HG03432 (cell line): Measurements from ENCODE around the gene ARNT2.

Experiments used
- ATAC-seq: cut with Tn5 transposase; IDR thresholded peaks from one replicate; pipeline ENCODE4 v1.9.1; 2021; ENCODE audit warnings: mild to moderate bottlenecking, moderate library complexity; ENCODE audit not compliant: unreplicated experiment

The ARNT2 gene

DNA sequence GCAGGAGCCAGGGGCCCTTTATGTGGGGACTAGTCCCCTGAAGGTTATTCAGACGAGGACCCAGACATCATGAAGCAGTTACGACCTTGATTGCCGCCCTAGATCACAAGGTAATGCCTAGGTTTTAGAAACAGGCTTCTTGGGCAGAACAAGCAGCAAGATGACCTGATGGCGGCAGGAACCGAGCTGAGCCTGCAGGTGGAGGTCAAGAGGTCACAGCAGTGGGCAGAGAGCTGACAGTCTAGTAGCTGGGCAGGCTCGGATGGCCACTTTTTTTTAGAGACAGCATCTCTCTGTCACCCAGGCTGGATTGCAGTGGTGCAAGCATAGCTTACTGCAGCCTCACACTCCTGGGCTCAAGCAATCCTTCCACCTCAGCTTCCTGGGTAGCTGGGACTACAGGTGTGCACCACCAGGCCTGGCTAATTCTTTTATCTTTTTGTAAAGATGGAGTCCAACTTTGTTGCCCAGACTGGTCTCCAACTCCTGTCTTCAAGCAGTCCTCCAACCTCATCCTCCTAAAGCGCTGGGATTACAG lies 207.4 kb downstream of the ARNT2 start:
- no peak for ATAC-seq

DNA sequence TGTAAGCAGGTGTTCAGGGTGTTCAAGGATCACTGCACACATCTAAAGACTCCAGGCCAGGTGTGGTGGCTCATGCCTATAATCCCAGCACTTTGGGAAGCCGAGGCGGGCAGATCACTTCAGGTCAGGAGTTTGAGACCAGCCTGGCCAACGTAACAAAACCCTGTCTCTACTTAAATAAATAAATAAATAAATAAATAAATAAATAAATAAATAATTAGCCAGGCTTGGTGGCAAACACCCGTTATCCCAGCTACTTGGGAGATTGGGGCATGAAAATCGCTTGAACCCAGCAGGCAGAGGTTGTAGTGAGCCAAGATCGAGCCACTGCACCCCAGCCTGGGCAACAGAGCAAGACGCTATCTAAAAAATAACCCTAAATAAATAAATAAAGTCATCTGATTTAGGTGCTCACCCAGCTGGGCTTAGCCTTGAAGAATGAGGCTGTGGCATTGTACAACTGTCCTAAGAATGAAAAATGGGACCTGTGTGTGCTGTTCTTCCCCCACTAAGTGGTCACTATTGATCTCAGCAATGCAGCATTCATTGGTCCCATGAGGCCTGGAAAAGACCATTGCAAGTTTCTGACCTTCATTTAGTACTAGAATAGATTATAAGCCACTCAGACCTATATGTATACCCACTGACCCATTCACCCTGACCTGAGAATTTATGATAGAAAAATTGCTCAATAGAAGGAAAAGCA lies 208.1 kb downstream of the ARNT2 start:
- ATAC-seq, result no peak

DNA sequence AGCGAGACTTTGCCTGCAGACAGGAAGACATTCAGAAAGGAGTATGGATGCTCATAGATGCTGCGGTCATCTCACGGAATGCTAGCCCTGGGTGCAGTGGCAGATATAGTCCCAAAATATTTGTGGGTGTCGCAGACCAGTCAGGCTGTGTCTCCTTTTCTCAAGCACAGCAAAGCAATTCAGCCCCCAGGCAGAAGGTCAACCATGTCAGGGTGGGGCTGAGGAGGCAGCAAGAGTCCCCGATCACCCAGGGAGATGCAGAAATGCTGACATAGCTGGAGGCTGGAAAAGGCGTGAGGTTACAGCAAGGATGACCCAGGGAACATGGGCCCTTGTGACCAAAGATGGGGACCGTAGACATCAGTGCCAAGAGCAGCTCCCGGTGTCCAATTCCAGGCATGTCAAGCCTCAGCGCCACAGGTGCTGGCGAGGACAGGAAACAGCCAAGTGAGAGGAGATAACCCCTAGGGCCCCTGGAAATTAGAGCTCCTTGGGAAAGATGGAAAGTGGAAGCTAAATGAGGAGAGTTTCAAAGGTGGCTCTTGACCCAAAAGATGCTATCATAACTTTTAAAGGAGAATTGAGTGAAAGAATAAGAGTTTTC lies 209.7 kb downstream of the ARNT2 start:
- no peak for ATAC-seq

DNA sequence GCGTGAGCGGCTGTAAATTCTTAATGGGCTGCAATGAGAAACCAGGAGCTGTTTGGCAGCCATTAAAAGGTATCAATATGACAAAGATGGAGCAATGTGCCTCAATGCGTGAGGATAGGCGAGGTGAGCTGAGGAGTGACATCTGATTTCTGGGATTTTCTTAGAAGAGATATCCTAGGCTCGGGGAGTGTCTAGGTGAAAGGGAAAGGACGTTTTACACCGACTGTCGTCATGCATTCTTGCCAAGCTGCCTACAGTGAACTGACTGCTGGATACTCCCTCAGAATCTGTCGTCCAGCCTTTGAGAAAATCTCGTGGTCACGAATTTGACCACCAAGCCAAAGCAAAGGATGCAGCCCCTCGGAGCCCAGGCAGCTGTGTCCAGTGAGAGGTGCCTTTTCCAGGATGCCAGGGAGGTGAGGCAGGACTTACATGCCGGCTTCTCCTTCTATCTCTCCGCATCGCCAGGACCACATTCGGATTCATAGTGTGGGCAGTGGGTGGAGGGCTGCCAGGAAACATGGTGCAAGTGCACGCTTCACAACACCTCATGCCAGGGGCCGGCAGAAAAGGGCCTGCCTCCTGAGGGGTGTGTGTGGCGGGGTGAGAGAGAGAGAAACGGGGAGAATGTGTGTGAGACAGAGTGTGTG lies 210.7 kb downstream of the ARNT2 start:
- no peak for ATAC-seq

DNA sequence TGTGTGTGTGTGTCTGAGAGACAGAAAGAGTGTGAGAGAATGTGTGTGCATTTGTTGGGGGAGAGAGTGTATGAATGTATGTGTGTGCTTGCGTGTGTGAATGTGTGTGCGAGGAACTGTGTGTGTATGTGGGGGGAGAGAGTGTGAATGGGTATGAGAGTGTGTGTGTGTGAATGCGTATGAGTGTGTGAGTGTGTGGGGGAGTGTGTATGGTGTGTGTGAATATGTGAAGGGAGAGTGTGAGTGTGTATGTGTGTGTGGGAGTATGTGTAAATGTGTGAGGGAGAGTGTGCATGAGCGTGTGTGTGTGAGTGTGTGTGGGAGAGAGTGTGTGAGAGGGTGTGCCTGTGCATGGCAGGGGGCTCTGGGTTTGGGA lies 211.2 kb downstream of the ARNT2 start:
- ATAC-seq, result no peak

DNA sequence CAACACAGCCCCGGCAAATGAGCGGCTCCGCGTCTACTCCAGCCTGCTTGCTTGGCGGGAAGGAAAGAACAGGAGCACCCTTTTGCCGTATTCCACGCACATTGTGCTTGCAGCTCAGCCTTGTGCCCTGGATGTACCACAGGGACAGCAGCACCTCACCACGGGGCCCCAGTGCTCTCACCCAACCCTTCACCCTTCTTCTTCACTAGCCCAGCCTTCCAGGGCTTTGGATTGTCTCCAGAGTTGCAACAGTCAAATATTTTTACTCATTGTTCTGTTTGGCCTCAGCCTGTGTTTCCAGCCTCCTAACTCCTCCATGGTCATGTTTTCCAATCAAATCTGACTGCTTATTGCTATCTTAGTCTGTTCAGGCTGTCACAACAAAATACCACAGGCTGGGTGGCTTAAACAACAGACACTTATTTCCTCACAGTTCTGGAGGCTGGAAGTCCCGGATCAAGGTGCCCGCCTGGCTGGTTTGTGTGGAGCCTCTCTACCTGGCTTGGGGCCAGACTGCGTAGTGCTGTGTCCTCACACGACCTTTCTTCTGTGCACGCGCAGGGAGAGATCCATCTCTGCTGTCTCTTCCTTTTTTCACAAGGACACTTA lies 211.7 kb downstream of the ARNT2 start:
- no peak for ATAC-seq

DNA sequence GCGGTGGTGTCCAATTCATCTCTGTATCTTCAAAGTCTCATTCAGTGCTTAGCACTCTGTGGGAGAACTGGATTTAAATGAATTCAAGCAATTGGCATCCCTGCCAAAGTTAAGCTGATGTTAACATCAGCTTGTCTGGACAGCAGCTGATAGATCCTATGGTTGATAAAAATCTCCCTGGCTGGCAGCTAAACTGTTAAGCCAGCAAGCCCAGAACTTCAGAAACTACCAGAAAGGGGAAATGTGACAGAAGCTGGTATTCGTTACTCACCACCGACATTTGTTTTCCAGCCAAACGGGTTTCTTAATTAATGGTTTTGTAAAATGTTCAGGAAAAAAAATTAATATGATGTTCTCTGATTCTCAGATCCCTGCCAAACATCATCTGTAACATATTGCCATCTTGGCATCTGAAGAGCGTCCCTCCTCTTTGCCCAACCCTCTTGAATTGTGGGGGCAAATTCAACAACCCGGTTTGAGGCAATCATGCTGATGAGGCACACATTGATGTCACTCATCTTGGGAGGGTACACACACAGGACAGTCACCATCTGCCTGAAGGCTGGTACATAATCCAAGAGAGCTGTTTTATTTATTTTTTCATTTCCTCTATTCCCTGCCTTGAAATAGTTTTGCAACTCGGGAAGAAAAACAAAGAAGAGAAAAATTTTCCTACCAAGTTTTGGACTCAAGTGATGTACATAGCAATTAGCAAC lies 214.7 kb downstream of the ARNT2 start:
- ATAC-seq, result no peak

DNA sequence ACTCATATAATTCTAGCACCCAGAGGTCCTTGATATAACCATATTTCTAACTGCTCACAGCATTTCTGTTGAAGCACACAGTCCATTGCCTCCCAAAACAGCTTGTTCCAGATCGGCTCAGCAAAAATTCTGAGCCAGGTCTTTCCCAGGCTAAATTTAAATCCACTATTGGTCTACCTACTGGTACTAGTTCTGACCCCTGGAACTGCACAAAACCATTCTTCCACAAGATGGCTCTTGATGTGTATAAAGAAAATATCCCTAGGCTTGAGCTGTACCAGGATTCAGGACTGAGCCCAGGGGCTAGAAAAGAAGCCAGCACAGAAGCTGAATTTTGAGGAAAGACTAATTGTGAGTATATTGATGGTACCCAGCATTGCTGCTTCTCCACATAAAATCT lies 215.5 kb downstream of the ARNT2 start:
- no peak for ATAC-seq

DNA sequence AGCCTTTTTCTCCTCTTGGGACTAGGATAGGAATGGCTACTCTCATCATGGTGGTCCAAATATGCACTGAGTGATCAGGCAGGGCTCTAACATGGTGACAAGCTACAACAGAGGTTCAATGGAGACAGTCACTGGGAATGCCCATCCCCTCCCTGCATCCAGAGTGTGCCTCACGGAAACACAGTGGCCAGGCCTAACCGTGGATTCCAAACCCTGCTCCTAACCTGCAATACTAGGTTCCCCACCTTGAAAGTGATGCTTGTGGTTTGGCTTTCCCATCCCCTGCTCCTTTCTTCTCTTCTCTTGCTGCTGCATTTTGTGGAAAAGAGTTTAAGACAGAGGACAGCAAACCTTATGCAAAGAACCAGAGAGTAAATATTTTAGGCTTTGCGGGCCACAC lies 216.0 kb downstream of the ARNT2 start:
- ATAC-seq, result no peak

DNA sequence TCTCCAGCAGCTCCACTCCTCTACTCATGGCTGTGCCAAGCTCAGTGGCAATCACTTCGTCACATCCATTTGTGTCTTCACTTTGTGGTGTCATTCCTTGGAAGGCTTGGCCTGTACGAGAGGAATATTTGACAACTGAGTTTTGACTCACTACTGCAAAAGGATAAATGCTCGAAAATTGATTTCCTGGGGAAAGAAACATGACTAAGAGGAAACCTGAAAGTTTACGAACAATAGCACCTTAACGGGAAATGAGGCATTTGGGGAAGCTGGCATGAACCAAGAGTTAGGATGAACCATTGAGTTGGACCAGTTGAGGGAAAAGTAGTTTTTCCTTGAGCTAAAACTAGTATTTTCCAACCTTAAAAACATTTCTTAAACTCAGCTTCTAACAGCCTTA lies 216.7 kb downstream of the ARNT2 start:
- no peak for ATAC-seq

DNA sequence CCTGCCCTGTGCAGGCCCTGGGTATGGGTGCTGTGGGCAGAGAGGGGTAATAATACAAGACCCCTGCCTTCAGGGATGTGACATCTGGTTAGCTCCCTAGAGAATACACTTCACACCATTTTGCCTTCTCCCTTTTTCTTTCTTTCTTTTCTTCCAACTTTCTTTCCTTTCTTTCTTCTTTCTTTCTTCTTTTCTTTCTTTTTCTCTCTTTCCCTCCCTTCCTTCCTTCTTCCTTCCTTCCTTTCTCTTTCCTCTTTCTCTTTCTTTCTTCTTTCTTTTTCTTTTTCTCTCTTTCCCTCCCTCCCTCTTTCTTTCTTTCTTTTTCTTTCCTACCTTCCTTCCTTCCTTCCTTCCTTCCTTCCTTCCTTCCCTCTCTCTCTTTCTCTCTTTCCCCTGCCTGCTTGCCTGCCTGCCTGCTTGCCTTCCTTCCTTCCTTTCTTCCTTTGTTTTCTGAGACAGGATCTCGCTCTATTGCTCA lies 222.5 kb downstream of the ARNT2 start:
- no peak for ATAC-seq

DNA sequence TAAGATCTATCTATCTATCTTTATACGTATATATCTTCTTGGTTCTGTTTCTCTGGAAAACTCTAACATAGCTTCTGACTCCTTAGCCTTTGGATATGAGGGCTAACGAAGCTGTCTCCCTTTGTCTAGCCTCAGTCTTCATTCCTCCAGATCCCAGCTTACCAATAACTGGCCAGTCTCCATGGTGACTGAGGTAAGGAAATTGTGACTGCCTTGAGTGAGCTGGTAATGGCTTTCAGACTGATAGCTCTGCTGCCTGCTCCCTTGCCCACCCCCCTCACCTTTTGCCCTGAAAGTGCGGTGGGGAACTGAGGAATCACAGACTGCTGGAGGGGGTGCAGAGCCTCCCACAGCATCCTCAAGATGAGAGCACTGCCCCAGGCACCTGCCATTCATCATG lies 225.2 kb downstream of the ARNT2 start:
- ATAC-seq, result no peak

DNA sequence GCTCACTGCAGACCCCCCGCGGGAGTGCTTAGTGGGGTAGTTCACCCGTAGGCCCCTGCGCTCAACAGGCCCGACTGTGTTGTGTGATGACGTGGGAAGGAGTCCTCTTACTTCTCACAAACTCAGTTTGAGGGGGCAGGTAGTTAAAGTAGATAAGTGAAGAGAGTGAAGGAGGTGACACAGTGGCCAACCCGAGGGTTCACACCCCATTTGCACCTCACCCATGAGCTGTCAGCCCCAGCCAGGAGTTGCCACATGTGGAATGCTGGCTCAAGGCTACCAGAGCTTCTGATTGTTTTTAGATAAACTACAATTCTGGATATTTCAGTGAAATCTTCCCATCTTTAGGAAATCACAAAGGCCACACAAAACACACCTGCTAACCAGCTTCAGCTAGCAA lies 226.8 kb downstream of the ARNT2 start:
- ATAC-seq, result no peak

DNA sequence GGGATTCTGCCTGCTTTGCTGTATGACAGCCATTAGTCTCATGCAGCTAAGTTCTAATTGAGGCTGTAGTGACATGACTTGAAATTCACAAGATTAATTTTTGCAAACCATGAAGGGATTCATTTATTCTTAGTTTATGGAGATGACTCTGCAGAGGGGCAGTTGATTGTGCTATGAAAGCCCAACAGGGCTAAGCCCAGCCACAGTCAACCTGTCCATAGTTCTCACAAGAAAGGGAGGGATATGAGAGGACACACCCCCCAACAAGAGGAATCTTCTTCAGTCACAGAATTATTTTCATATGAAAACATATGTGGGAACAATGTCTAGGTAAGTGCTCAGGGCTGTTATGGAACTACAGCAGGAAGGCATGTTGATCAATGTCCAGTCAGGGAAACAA lies 229.0 kb downstream of the ARNT2 start:
- ATAC-seq, result no peak

DNA sequence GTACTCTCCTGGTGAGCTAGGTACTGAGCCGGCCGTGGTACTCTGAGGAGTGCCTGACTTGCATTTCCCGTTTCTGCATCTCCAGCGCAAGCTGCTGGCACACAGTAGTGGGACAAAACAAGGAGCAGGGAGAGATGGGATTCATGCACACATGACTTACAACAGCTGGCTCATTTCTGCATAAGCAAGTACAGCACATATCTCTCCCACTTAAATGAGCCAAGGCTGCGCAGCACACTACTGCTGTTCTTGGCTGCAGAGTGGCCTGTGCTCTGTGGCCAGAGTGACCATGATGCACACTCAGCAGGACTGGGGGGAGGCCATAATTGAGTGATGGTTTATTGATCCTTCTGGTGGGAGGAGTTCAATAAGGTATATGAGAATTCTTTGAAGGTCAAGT lies 231.8 kb downstream of the ARNT2 start:
- ATAC-seq, result no peak

DNA sequence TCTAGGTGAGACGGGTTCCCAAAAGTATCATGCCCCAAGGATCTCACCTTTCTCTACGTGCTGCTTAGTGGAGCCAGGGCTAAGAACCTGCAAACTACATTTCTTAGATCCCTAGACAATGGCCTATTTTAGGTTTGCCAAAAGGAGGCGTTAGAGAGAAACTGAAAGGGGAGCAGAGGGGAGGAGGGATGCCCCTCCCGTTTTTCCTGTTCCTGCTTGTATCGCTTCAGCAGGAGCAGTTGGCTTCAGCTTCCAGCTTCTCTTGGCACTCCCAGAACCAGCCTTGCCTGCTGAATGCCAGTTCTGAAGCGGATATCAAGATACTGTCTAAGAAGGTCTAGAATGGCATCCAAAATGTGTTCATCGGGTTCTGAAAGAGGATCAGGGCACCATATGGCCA lies 232.5 kb downstream of the ARNT2 start:
- no peak for ATAC-seq

DNA sequence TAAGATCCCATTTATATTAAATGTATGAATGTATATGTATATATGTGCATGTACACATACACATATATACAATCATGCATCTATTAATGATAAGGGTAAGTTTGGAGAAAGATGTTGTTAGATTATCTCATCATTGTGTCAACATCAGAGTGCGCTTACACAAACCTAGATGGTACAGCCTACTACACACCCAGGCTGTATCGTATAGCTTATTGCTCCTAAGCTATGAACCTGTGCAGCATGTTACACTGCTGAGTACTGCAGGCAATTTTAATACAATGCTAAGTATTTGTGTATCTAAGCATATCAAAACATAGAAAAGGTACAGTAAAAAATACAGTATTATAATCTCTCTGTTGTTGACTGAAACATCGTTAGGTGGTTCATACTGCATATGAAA lies 233.6 kb downstream of the ARNT2 start:
- no peak for ATAC-seq

DNA sequence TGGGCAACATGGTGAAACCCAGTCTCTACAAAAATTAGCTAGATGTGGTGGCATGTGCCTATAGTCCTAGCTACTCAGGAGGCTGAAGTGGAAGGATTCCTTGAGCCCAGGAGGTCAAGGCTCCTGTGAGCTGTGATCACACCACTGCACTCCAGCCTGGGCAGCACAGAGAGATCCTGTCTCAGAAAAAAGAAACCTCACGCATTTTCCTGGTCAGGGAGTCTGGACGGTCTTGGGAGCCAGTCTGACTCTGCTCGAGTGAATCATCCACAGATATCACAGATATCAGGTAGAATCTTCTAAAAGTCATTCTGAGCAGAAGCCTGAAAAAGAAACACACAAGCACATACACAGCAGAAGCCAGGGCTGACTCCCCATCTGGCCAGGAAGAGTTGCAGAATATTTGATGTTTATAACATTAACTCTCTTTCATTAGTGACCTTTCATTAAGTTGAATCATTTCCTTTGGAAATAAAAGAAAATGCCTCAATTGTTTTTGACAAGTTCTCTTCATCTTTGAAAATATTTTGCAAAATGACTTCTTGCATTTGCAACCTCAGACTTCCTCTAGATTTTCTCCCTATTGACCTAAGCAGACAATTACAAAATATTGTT lies 234.5 kb downstream of the ARNT2 start:
- ATAC-seq, result no peak

DNA sequence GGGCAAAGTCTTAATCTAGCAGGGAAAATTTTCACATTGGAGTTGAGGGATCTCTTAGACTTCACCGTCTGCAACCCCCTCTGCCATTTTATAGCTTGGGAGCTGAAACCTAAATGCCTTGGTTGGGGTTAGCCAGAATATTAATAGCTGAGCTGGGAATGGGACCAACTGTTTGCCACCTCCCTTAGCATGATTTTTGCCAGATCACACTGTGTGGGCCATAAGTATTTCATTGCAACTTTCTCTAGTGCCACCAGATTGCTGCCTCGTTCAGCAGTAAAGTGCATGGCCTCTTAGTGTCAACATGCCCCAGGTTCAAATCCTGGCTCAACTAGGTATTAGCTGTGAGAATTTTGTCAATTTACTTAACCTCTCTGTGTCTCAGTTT lies 235.0 kb downstream of the ARNT2 start:
- ATAC-seq, result no peak

DNA sequence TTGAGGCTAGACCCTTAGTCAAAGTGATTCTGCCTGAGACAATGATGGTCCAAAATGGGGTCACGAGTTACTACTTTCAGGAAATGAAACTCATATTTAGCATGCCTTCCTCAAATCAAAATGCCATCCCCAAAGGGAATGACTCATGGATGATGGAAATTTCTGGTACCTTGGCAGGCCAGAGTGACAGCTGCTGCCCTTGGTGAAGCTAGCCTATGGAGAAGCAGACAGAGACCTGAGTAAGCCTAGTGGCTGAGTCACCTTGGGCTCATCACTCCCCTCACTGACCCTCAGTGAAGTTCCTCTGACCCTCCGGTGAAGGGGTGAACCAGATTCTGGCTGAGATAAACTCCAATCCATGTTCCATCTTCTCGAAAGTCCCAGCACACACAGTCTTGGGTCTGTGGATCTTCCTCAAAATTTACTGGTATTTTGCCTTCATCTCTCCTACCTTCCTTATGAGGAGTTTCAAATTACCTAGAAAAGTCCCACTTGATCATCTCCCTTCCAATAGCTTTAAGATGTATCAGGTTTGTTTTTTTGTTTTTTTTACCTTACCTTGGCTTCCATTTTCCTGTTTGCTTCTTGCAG lies 236.4 kb downstream of the ARNT2 start:
- no peak for ATAC-seq
